Measurements from ENCODE around the gene TBC1D19. TPM values are rescaled to one million over a fixed set of nuclear protein-coding genes. Genes with fewer than 3 reads are reported as not detected.
A peak's percentile ranks its signal among the peaks of the same experiment; 100 is the strongest.

Gene TBC1D19
- total and polyA plus RNA-seq, 2 of the 4 experiments (the other 2 are of a cell fraction), result 9.9 to 17.6 TPM

DNA sequence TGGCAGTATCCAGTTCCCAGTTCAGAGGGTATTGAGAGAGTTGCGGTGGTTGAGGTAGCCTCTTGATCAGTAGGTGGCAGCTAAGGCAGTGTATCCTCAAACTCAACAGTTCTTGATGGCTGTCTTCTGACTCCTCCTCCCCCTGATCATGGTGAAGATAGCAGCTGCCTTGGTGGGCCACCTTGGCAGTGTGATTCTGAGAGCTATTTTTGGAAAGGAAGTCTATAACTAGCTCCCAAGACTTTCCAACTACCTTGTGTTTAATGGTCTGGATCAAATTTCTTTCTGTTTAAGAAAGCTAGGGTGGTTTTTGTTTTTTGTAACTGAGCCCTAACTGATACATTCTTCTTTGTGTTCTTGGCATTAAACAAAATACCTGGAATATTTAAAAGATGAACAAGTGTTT lies 10.5 kb upstream of the TBC1D19 start:
- Histone ChIP-seq H3K4me2 (ENCODE audit: low read depth, low read length) (no peak overlapping the region), H4K8ac (ENCODE audit: low read depth in 2 of 2, low read length in 2 of 2) (peak overlapping the region; percentile 38 to 67; a peak in 2 of 4 replicates), H3K9ac (ENCODE audit: low read depth, low read length) (no peak overlapping the region), H2BK20ac (ENCODE audit: low read depth, low read length) (peak overlapping the region; percentile 88), H2BK15ac (ENCODE audit: low read depth, low read length) (peak overlapping the region; percentile 91; the same call in 2 of the 3 replicates), H4K20me1 (ENCODE audit: insufficient read depth, low read length) (peaks cover 3% of the 10 kb centered on the region; the same call in 1 of the 2 replicates), H4K5ac (ENCODE audit: low read depth, low read length) (peak overlapping the region; percentile 83), H3K18ac (ENCODE audit: low read depth, low read length) (peak overlapping the region; percentile 79), H2BK120ac (ENCODE audit: low read depth, low read length) (peak overlapping the region; percentile 86), H3K23ac (ENCODE audit: low read depth, low read length) (peak overlapping the region; percentile 34), H3K36me3 (ENCODE audit: control insufficient read depth, insufficient read depth, low read length) (no peaks in the 10 kb centered on the region), H3K14ac (replicated peaks; ENCODE audit: low read depth, low read length) (peak overlapping the region; percentile 61), H2AK5ac (ENCODE audit: low read depth, low read length) (peak overlapping the region; percentile 76), H3K9me3 (ENCODE audit: control insufficient read depth, insufficient read depth, low read length) (no peaks in the 10 kb centered on the region), H3K4me1 (ENCODE audit: control insufficient read depth, insufficient read depth, low read length) (peaks cover 8% of the 10 kb centered on the region), H4K91ac (ENCODE audit: insufficient read depth, low read depth, low read length) (peak overlapping the region; percentile 90), H3K27me3 (ENCODE audit: control insufficient read depth, insufficient read depth, low read length) (no peaks in the 10 kb centered on the region; the same call in 1 of the 2 replicates), H2AFZ (replicated peaks; ENCODE audit: low read length, poor library complexity) (peak overlapping the region; percentile 11), H3K9me1 (ENCODE audit: insufficient read depth, low read length) (peaks cover 6% of the 10 kb centered on the region), H2AK9ac (replicated peaks; ENCODE audit: low read depth, low read length, poor library complexity) (no peak overlapping the region), H3K4me3 (ENCODE audit: insufficient read depth, low read depth, low read length) (no peak overlapping the region), H3K4ac (ENCODE audit: low read depth, low read length) (peak overlapping the region; percentile 90), H3K79me1 (ENCODE audit: low read depth in 1 of 2, low read length in 2 of 2) (no peaks in the 10 kb centered on the region), H3K56ac (ENCODE audit: extremely low read depth, insufficient read depth, low read length) (no peak overlapping the region), H2BK5ac (ENCODE audit: low read depth, low read length, poor library complexity, severe bottlenecking) (peak overlapping the region; percentile 72), H3K27ac (ENCODE audit: insufficient read depth, low read length) (peak overlapping the region; percentile 83)
- CTCF ChIA-PET, result no interaction called here
- WGBS, 2 experiments (ENCODE audit: extremely low coverage in 2 of 2, insufficient read length in 1 of 2), result no CpG with 5 or more reads among the region's 1 CpG
- in situ Hi-C loops (cut with MboI; ENCODE audit: low sequenced_read_pairs) (no loop called here), intact Hi-C loops (cut with micrococcal nuclease) (no loop called here), dilution Hi-C loops (cut with HindIII; ENCODE audit: low sequenced_read_pairs, unreplicated experiment) (no loop called here)
- no TSS peak for BruUV-seq (replicated peaks)
- ATAC-seq (ENCODE audit: low read depth) (peak; percentile 7; the same call in 1 of the 2 replicates), DNase-seq (peak; percentile 46)
- TF ChIP-seq MAZ (IDR thresholded peaks at IDR 0.05; ENCODE audit: borderline replicate concordance, low read depth, low read length) (no peak), ELK1 (IDR thresholded peaks at IDR 0.05; ENCODE audit: borderline replicate concordance, low read depth, low read length) (no peak), RAD21 (IDR thresholded peaks at IDR 0.05; ENCODE audit: low read length) (no peak)
- POLR2A ChIA-PET (ENCODE audit: unreplicated experiment), result no interaction called here

Measured in IMR-90 (cell line).